ENCODE measurements around the gene REEP5. TPM values are rescaled to one million over a fixed set of nuclear protein-coding genes. Genes with fewer than 3 reads are reported as not detected.

The REEP5 gene
- total RNA-seq, 1 experiment from 2014 or later, result 49.6 TPM

- no peaks in the 10 kb centered on the region for H3K27me3 Mint-ChIP-seq (ENCODE audit: low read depth)
- H3K9me3 Mint-ChIP-seq, result no peaks in the 10 kb centered on the region
- H3K4me1 Mint-ChIP-seq, result no peaks in the 10 kb centered on the region
- POLR2A ChIA-PET, result no interaction called here
- no peak for DNase-seq (ENCODE audit: low spot score)
- TF ChIP-seq GTF2I (CRISPR knock-in tag; conservative IDR thresholded peaks at IDR 0.05), result no peak
- no peak for TF ChIP-seq TP53 (CRISPR knock-in tag; IDR thresholded peaks at IDR 0.05)
- no peak for TF ChIP-seq TEAD4 (CRISPR knock-in tag; IDR thresholded peaks at IDR 0.05)
- no peak for TF ChIP-seq NR1H2 (CRISPR knock-in tag; IDR thresholded peaks at IDR 0.05)
- no peak for TF ChIP-seq SOX15 (CRISPR knock-in tag; IDR thresholded peaks at IDR 0.05)
- no peak for TF ChIP-seq MYBL2 (CRISPR knock-in tag; IDR thresholded peaks at IDR 0.05)
- no peak for TF ChIP-seq TCF7 (CRISPR knock-in tag; IDR thresholded peaks at IDR 0.05; ENCODE audit: low read depth)
- TF ChIP-seq ZNF423 (CRISPR knock-in tag; IDR thresholded peaks at IDR 0.05), result no peak
- TF ChIP-seq, protein P1, sequence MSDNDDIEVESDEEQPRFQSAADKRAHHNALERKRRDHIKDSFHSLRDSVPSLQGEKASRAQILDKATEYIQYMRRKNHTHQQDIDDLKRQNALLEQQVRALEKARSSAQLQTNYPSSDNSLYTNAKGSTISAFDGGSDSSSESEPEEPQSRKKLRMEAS (CRISPR knock-in tag; IDR thresholded peaks at IDR 0.05), result no peak
- no peak for ATAC-seq
- no peak overlapping the region for H3K4me3 Mint-ChIP-seq
- CTCF ChIA-PET, result no interaction called here
- no peak overlapping the region for H3K27ac Mint-ChIP-seq
- H3K36me3 Mint-ChIP-seq, result peaks cover 10% of the 10 kb centered on the region
Observed at GRCh38 chr5:112910529-112910928, 11.5 kb downstream of the REEP5 start.

DNA sequence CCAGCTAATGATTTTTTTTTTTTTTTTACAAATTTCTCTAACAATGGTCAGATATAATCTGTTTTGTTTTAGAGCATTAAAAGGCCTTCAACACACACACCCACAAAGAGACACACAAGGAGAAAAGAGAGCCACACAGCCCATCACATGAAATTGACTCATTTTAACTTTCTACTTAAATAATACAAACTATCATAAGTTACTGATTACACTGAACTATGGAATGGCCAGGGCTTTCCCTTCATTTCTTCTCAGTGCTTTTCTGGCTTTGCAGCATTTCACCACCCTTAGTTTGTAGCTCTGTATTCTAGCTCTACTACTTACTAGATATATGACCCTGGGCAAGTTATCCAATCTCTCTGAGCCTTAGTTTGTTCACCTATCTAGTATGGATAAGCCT, 13.2 kb downstream of the REEP5 start:
- Mint-ChIP-seq H3K27me3 (ENCODE audit: low read depth) (no peaks in the 10 kb centered on the region), H3K27ac (no peak overlapping the region), H3K36me3 (peaks cover 10% of the 10 kb centered on the region), H3K4me1 (no peaks in the 10 kb centered on the region), H3K9me3 (no peaks in the 10 kb centered on the region), H3K4me3 (no peak overlapping the region)
- ChIA-PET POLR2A (no interaction called here), CTCF (no interaction called here)
- ATAC-seq (no peak), DNase-seq (ENCODE audit: low spot score) (no peak)
- TF ChIP-seq SP1 (CRISPR knock-in tag; conservative IDR thresholded peaks at IDR 0.05) (no peak), ZMAT4 (CRISPR knock-in tag; IDR thresholded peaks at IDR 0.05) (no peak), SOX15 (CRISPR knock-in tag; IDR thresholded peaks at IDR 0.05) (no peak), ELF4 (CRISPR knock-in tag; IDR thresholded peaks at IDR 0.05; ENCODE audit: low read depth) (no peak), GABPB1 (CRISPR knock-in tag; IDR thresholded peaks at IDR 0.05) (no peak), ZBTB21 (CRISPR knock-in tag; IDR thresholded peaks at IDR 0.05; ENCODE audit: borderline replicate concordance) (no peak), ZNF121 (CRISPR knock-in tag; IDR thresholded peaks at IDR 0.05) (no peak), USF2 (CRISPR knock-in tag; IDR thresholded peaks at IDR 0.05) (no peak), ZNF416 (CRISPR knock-in tag; IDR thresholded peaks at IDR 0.05) (no peak), CREB1 (CRISPR knock-in tag; IDR thresholded peaks at IDR 0.05) (no peak), TCF7 (CRISPR knock-in tag; IDR thresholded peaks at IDR 0.05; ENCODE audit: low read depth) (no peak), HMGXB4 (CRISPR knock-in tag; IDR thresholded peaks at IDR 0.05) (no peak), MYBL2 (CRISPR knock-in tag; IDR thresholded peaks at IDR 0.05) (no peak), MLX (CRISPR knock-in tag; IDR thresholded peaks at IDR 0.05) (no peak), EMX1 (CRISPR knock-in tag; IDR thresholded peaks at IDR 0.05) (no peak), ESRRA (CRISPR knock-in tag; IDR thresholded peaks at IDR 0.05; ENCODE audit: borderline replicate concordance) (no peak)
- TF ChIP-seq, protein P1 (CRISPR knock-in tag; IDR thresholded peaks at IDR 0.05), result no peak
- TF ChIP-seq, protein P2, sequence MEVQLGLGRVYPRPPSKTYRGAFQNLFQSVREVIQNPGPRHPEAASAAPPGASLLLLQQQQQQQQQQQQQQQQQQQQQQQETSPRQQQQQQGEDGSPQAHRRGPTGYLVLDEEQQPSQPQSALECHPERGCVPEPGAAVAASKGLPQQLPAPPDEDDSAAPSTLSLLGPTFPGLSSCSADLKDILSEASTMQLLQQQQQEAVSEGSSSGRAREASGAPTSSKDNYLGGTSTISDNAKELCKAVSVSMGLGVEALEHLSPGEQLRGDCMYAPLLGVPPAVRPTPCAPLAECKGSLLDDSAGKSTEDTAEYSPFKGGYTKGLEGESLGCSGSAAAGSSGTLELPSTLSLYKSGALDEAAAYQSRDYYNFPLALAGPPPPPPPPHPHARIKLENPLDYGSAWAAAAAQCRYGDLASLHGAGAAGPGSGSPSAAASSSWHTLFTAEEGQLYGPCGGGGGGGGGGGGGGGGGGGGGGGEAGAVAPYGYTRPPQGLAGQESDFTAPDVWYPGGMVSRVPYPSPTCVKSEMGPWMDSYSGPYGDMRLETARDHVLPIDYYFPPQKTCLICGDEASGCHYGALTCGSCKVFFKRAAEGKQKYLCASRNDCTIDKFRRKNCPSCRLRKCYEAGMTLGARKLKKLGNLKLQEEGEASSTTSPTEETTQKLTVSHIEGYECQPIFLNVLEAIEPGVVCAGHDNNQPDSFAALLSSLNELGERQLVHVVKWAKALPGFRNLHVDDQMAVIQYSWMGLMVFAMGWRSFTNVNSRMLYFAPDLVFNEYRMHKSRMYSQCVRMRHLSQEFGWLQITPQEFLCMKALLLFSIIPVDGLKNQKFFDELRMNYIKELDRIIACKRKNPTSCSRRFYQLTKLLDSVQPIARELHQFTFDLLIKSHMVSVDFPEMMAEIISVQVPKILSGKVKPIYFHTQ (CRISPR knock-in tag; IDR thresholded peaks at IDR 0.05), result no peak

Measured in WTC11 (cell line).